ENCODE measurements around the gene C19orf12. TPM values are rescaled to one million over a fixed set of nuclear protein-coding genes. Genes with fewer than 3 reads are reported as not detected.

C19orf12 gene
- total and polyA plus RNA-seq, 2 of the 13 experiments (the other 11 are each of a cell fraction or from before 2014, with no cell fraction given) = 17.7 to 34.4 TPM

- TF ChIP-seq ZHX1 (CRISPR knock-in tag; IDR thresholded peaks at IDR 0.05; ENCODE audit: low read depth) (no peak), MXI1 (IDR thresholded peaks at IDR 0.05; ENCODE audit: borderline replicate concordance, low read depth, low read length) (no peak; the same call in 2 of the 3 replicates), ZSCAN9 (CRISPR knock-in tag; IDR thresholded peaks at IDR 0.05; ENCODE audit: borderline replicate concordance) (peak; percentile 53; the same call in 1 of the 2 replicates), IKZF1 (IDR thresholded peaks at IDR 0.05) (no peak), BHLHE40 (IDR thresholded peaks at IDR 0.05; ENCODE audit: low read length) (peak; percentile 54; the same call in 1 of the 2 replicates), RORA (CRISPR knock-in tag; IDR thresholded peaks at IDR 0.05) (no peak), U2AF1 (optimal IDR thresholded peaks at IDR 0.05; ENCODE audit: low read depth, low read length) (no peak), MTF1 (CRISPR knock-in tag; IDR thresholded peaks at IDR 0.05) (no peak), ERF (CRISPR knock-in tag; IDR thresholded peaks at IDR 0.05) (peak; percentile 55; the same call in 1 of the 2 replicates), SMAD1 (CRISPR knock-in tag; IDR thresholded peaks at IDR 0.05; ENCODE audit: borderline replicate concordance, low read depth) (no peak), ZNF546 (CRISPR knock-in tag; conservative IDR thresholded peaks at IDR 0.05) (no peak), THAP11 (CRISPR knock-in tag; IDR thresholded peaks at IDR 0.05) (no peak), SNAPC2 (CRISPR knock-in tag; IDR thresholded peaks at IDR 0.05) (no peak), ZSCAN29 (CRISPR knock-in tag; conservative IDR thresholded peaks at IDR 0.05) (no peak), TAF15 (IDR thresholded peaks at IDR 0.05; ENCODE audit: low read depth, low read length, poor library complexity, severe bottlenecking) (no peak), KDM6A (CRISPR knock-in tag; IDR thresholded peaks at IDR 0.05; ENCODE audit: low read depth) (no peak), PATZ1 (CRISPR knock-in tag; IDR thresholded peaks at IDR 0.05) (peak; percentile 47), MIER3 (CRISPR knock-in tag; IDR thresholded peaks at IDR 0.05; ENCODE audit: borderline replicate concordance) (peak; percentile 39; the same call in 1 of the 2 replicates), ZNF329 (CRISPR knock-in tag; IDR thresholded peaks at IDR 0.05; ENCODE audit: low read depth) (no peak), HINFP (CRISPR knock-in tag; IDR thresholded peaks at IDR 0.05; ENCODE audit: low read depth) (no peak), ZNF547 (CRISPR knock-in tag; IDR thresholded peaks at IDR 0.05) (no peak), THAP8 (CRISPR knock-in tag; IDR thresholded peaks at IDR 0.05; ENCODE audit: borderline replicate concordance) (no peak), ZNF207 (IDR thresholded peaks at IDR 0.05; ENCODE audit: borderline replicate concordance) (no peak), ZNF337 (CRISPR knock-in tag; IDR thresholded peaks at IDR 0.05; ENCODE audit: borderline replicate concordance, low read depth) (peak; percentile 41; the same call in 1 of the 2 replicates)
These were observed 6.3 kb downstream of the C19orf12 start (continued) for GRCh38 chr19:29708554-29709439.
